Subcutaneous preadipocyte (primary cell): Measurements from ENCODE around the gene ANKRD23. TPM values are rescaled to one million over a fixed set of nuclear protein-coding genes. Genes with fewer than 3 reads are reported as not detected.

ENCODE experiments used
- small RNA-seq: library from RNA; depleted of rRNA; stranded (forward); fragments of <200 nt; gene quantifications from one replicate; pipeline ENCODE3, GENCODE V24; 2012
- total RNA-seq: library from RNA; depleted of rRNA; stranded (reverse); fragments of >200 nt; gene quantifications from 2 replicates; pipeline ENCODE4 v1.2.3, GENCODE V29; 2012

ANKRD23 gene
- 1.4 and 2.6 TPM in 2 replicates for total RNA-seq

GRCh38 chr2:96843538-96844268 lies at the start of gene ANKRD23:
ANKRD23 (minus strand) TSS chr2:96844021; CDS start chr2:96843992, 29 bp downstream.

DNA sequence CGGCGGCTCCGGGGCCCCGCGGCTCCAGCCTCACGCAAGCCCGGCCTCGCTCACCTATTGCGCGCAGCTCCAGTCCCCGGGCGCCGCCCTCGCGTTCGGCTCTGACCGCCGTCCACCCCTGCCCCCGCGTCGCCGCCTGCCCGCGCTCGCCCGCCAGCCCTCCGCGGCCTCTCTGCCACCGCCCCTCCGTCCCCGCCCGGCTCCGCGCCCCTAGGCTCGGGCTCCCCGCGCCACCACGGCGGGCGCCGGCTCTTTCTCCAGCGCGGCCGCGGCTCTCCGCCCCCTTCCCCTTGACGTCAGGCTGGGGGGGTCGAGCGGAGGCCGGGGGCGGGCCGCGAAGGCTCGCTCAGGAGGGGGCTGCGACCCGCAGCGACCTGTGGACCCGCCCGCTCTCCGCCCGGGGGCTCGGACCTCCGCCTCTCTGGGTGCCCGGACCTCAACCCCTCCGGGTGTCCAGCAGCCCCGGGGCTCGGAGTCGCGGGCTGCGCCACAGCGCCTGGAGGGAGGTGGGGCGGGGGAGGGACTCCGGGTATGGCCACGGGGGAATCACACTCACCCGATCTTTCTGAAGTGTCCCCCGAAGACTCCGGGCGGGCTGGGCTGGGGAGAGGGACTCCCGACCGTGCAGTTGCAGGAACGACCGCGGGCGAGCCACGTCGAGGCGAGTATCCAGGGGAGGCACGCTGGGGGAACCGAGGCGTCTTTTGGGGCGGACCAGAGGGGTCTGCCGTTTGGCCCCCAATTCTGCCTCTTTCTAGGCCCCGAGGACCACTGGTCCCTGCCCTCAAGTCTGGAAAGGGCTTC lies 26.2 kb upstream of the ANKRD23 start, which contains the start of gene SEMA4C:
TSS of gene SEMA4C (minus strand) at position 259 of the 804 bp plus-strand sequence. CDS start 2,194 bp downstream, outside the sequence.

GRCh38 chr2:96857667-96858372 lies 14.0 kb upstream of the ANKRD23 start, which contains the start of gene ANKRD39:
ANKRD39 (minus strand) TSS chr2:96858016; CDS start chr2:96857987, 29 bp downstream.

GRCh38 chr2:96816127-96816835 lies 27.5 kb downstream of the ANKRD23 start, which contains the start of gene CNNM3:
CNNM3 (plus strand) TSS chr2:96816268; CDS start chr2:96816278, 10 bp downstream.

Small RNAs within 50 kb of the gene (small RNA-seq; reads per million reads assigned to genes)
- not detected for gene MIR3127

Other genes with a start within 250 kb of the ANKRD23 start
- gene KANSL3, start 205.7 kb downstream of the ANKRD23 start, total RNA-seq: 19.1 and 22.5 TPM in 2 replicates
- under 0.01 and 0.39 TPM in 2 replicates for gene FER1L5, start 201.3 kb downstream of the ANKRD23 start, total RNA-seq
- gene LMAN2L, start 104.0 kb downstream of the ANKRD23 start, total RNA-seq: 9.2 and 10.6 TPM in 2 replicates
- 1.8 and 3.1 TPM in 2 replicates for gene CNNM4, start 83.1 kb downstream of the ANKRD23 start, total RNA-seq
- gene CNNM3, start 27.8 kb downstream of the ANKRD23 start, total RNA-seq: 5.1 and 7.0 TPM in 2 replicates
- gene ANKRD39, start 14.0 kb upstream of the ANKRD23 start, total RNA-seq: 7.2 and 7.3 TPM in 2 replicates
- 13.6 and 14.3 TPM in 2 replicates for gene SEMA4C, start 26.1 kb upstream of the ANKRD23 start, total RNA-seq
- gene FAM178B, start 142.6 kb upstream of the ANKRD23 start, total RNA-seq: not detected in 2 replicates